GM20431 (cell line): Measurements from ENCODE around the gene FLYWCH2.

ENCODE experiments used
- in situ Hi-C: fragments of 300-500 bp; cut with MseI, MboI; formaldehyde crosslinking; loops from one replicate; pipeline ENCODE4 v1.15.0; 2020; ENCODE audit warnings: low sequenced_read_pairs; ENCODE audit not compliant: unreplicated experiment

Gene FLYWCH2

GRCh38 chr16:2882650-2883457, at the start of gene FLYWCH2:
Gene FLYWCH2, plus strand, starts transcription at chr16:2883215. Its CDS starts 13,235 bp downstream, at chr16:2896450.
- in situ Hi-C loops, result no loop called here

- in situ Hi-C loops, result no loop called here
Observed at GRCh38 chr16:2833776-2834175, 49.2 kb upstream of the FLYWCH2 start.

- in situ Hi-C loops, result no loop called here
Observed at GRCh38 chr16:2834968-2835367, 48.0 kb upstream of the FLYWCH2 start.

GRCh38 chr16:2835638-2836493, 47.1 kb upstream of the FLYWCH2 start:
- in situ Hi-C loops, result no loop called here

- in situ Hi-C loops, result no loop called here
Observed at GRCh38 chr16:2836646-2837508, 46.1 kb upstream of the FLYWCH2 start.

GRCh38 chr16:2838928-2839327, 44.1 kb upstream of the FLYWCH2 start:
- in situ Hi-C loops, result no loop called here

GRCh38 chr16:2839650-2840450, 43.2 kb upstream of the FLYWCH2 start:
- in situ Hi-C loops, result no loop called here

GRCh38 chr16:2840914-2841313, 42.1 kb upstream of the FLYWCH2 start:
- in situ Hi-C loops, result no loop called here

GRCh38 chr16:2841606-2842339, 41.2 kb upstream of the FLYWCH2 start:
- in situ Hi-C loops, result no loop called here

- in situ Hi-C loops, result no loop called here
Observed at GRCh38 chr16:2842340-2843000, 40.5 kb upstream of the FLYWCH2 start.

GRCh38 chr16:2843526-2843925, 39.5 kb upstream of the FLYWCH2 start:
- in situ Hi-C loops, result no loop called here

- in situ Hi-C loops, result no loop called here
Observed at GRCh38 chr16:2845116-2845515, 37.9 kb upstream of the FLYWCH2 start.

GRCh38 chr16:2846511-2847310, 36.3 kb upstream of the FLYWCH2 start:
- in situ Hi-C loops, result no loop called here

- in situ Hi-C loops, result no loop called here
Observed at GRCh38 chr16:2848933-2849725, 33.9 kb upstream of the FLYWCH2 start.

GRCh38 chr16:2852003-2852730, 30.8 kb upstream of the FLYWCH2 start:
- in situ Hi-C loops, result no loop called here
